HG03354 (cell line): ENCODE measurements around the gene SNX10.

Experiments used
- ATAC-seq: cut with Tn5 transposase; IDR thresholded peaks from one replicate; pipeline ENCODE4 v1.9.1; 2021; ENCODE audit warnings: mild to moderate bottlenecking; ENCODE audit not compliant: unreplicated experiment, poor library complexity, severe bottlenecking

The SNX10 gene

GRCh38 chr7:26331113-26331512, 39.5 kb downstream of the SNX10 start:
- ATAC-seq: no peak

GRCh38 chr7:26331789-26332188, 40.1 kb downstream of the SNX10 start:
- ATAC-seq: no peak

GRCh38 chr7:26332698-26333097, 41.0 kb downstream of the SNX10 start:
- no peak for ATAC-seq

- no peak for ATAC-seq
Observed at GRCh38 chr7:26334166-26334859, 42.7 kb downstream of the SNX10 start.

- peak; percentile 59 for ATAC-seq
Observed at GRCh38 chr7:26337232-26337865, 45.7 kb downstream of the SNX10 start.

- ATAC-seq: no peak
Observed at GRCh38 chr7:26340476-26341018, 48.9 kb downstream of the SNX10 start.

GRCh38 chr7:26343320-26343832, 51.7 kb downstream of the SNX10 start:
- no peak for ATAC-seq

GRCh38 chr7:26343837-26344236, 52.2 kb downstream of the SNX10 start:
- no peak for ATAC-seq

- no peak for ATAC-seq
Observed at GRCh38 chr7:26345202-26345601, 53.5 kb downstream of the SNX10 start.

GRCh38 chr7:26345837-26346236, 54.2 kb downstream of the SNX10 start:
- ATAC-seq: no peak

- no peak for ATAC-seq
Observed at GRCh38 chr7:26346611-26347203, 55.0 kb downstream of the SNX10 start.

- ATAC-seq: peak; percentile 85
Observed at GRCh38 chr7:26348234-26348851, 56.7 kb downstream of the SNX10 start.

- ATAC-seq: no peak
Observed at GRCh38 chr7:26349005-26349915, 57.6 kb downstream of the SNX10 start.

GRCh38 chr7:26351171-26351570, 59.5 kb downstream of the SNX10 start:
- no peak for ATAC-seq

- no peak for ATAC-seq
Observed at GRCh38 chr7:26356229-26356628, 64.6 kb downstream of the SNX10 start.

GRCh38 chr7:26356929-26357798, 65.5 kb downstream of the SNX10 start:
- ATAC-seq: no peak

- ATAC-seq: no peak
Observed at GRCh38 chr7:26357799-26358151, 66.1 kb downstream of the SNX10 start.

GRCh38 chr7:26360650-26361049, 69.0 kb downstream of the SNX10 start:
- no peak for ATAC-seq
